Measurements from ENCODE around the gene TMA7B.
A peak's percentile ranks its signal among the peaks of the same experiment; 100 is the strongest.

Gene TMA7B

GRCh38 chr22:39959640-39960447 is at the start of gene TMA7B:
Gene TMA7B (plus strand): TSS chr22:39960397. CDS start chr22:39964375, 3,978 bp downstream.
- peak; percentile 51 for DNase-seq (ENCODE audit: low spot score)

GRCh38 chr22:39910876-39911613 is 49.2 kb upstream of the TMA7B start:
- no peak for DNase-seq (ENCODE audit: low spot score)

- no peak for DNase-seq (ENCODE audit: low spot score)
Observed at GRCh38 chr22:39913321-39913720, 46.9 kb upstream of the TMA7B start.

GRCh38 chr22:39913886-39914285 is 46.3 kb upstream of the TMA7B start:
- no peak for DNase-seq (ENCODE audit: low spot score)

- DNase-seq (ENCODE audit: low spot score): no peak
Observed at GRCh38 chr22:39914584-39914983, 45.6 kb upstream of the TMA7B start.

GRCh38 chr22:39915295-39915726 is 44.9 kb upstream of the TMA7B start:
- DNase-seq (ENCODE audit: low spot score): no peak

- DNase-seq (ENCODE audit: low spot score): no peak
Observed at GRCh38 chr22:39916496-39916895, 43.7 kb upstream of the TMA7B start.

- DNase-seq (ENCODE audit: low spot score): no peak
Observed at GRCh38 chr22:39917197-39917643, 43.0 kb upstream of the TMA7B start.

GRCh38 chr22:39917776-39918495 is 42.3 kb upstream of the TMA7B start:
- peak; percentile 19 for DNase-seq (ENCODE audit: low spot score)

- DNase-seq (ENCODE audit: low spot score): no peak
Observed at GRCh38 chr22:39920134-39920743, 40.0 kb upstream of the TMA7B start.

GRCh38 chr22:39923696-39924095 is 36.5 kb upstream of the TMA7B start:
- DNase-seq (ENCODE audit: low spot score): no peak

- DNase-seq (ENCODE audit: low spot score): no peak
Observed at GRCh38 chr22:39924286-39924685, 35.9 kb upstream of the TMA7B start.

GRCh38 chr22:39925273-39925672 is 34.9 kb upstream of the TMA7B start:
- DNase-seq (ENCODE audit: low spot score): no peak

GRCh38 chr22:39925909-39926679 is 34.1 kb upstream of the TMA7B start:
- DNase-seq (ENCODE audit: low spot score): no peak

GRCh38 chr22:39926753-39927152 is 33.4 kb upstream of the TMA7B start:
- no peak for DNase-seq (ENCODE audit: low spot score)

- no peak for DNase-seq (ENCODE audit: low spot score)
Observed at GRCh38 chr22:39927544-39927943, 32.7 kb upstream of the TMA7B start.

GRCh38 chr22:39928536-39929520 is 31.4 kb upstream of the TMA7B start:
- no peak for DNase-seq (ENCODE audit: low spot score)

GRCh38 chr22:39931251-39931650 is 28.9 kb upstream of the TMA7B start:
- no peak for DNase-seq (ENCODE audit: low spot score)

- DNase-seq (ENCODE audit: low spot score): no peak
Observed at GRCh38 chr22:39932166-39932565, 28.0 kb upstream of the TMA7B start.

All from putamen (tissue), 1 donor.